HepG2 (cell line): Measurements from ENCODE around the gene HMX1. TPM values are rescaled to one million over a fixed set of nuclear protein-coding genes. Genes with fewer than 3 reads are reported as not detected.

Experiments used
- ATAC-seq: fragments of 200-7000 bp; cut with Tn5 transposase; 3 replicates; pipeline ENCODE4 v1.9.1; 2020; ENCODE audit warnings: mild to moderate bottlenecking, moderate library complexity
- BruUV-seq: library from RNA; stranded (reverse); fragments of 400-500 nt; replicated peaks from 2 replicates; lab custom pipeline; 2021; lab: Mats Ljungman, UMichigan
- CTCF ChIA-PET: fragments of 300-600 bp; formaldehyde crosslinking; extraction: SDS; loops from one replicate; lab custom pipeline; 2021; ENCODE audit warnings: low total read pairs, inconsistent platforms, low intra/inter-chr PET ratio; lab: Yijun Ruan, JAX
- POLR2A ChIA-PET: fragments of 350-600 bp; sonication (Branson Sonifier 250); formaldehyde crosslinking; loops from one replicate; lab custom pipeline; 2020; ENCODE audit warnings: antibody characterized with exemption, inconsistent platforms; lab: Yijun Ruan, JAX
- DNase-seq: peaks from one replicate; pipeline ENCODE4 v3.0.0-alpha.2; 2015; ENCODE audit warnings: low spot score
- FAIRE-seq: peaks from 3 replicates; lab custom pipeline; 2011; peaks lifted over from hg19 to GRCh38; lab: Jason Lieb, UNC
- H2AFZ ChIP-seq: one replicate; pipeline ENCODE4 v1.6.1; 2011; ENCODE audit warnings: low read length, inconsistent platforms
- H3K27ac ChIP-seq: fragments of 300-600 bp; 3 replicates; pipeline ENCODE4 v1.8.0; 2011; ENCODE audit warnings: mixed run types, mild to moderate bottlenecking, mixed read lengths, low read length, inconsistent platforms; ENCODE audit not compliant: insufficient read depth; ENCODE audit errors: extremely low read length
- H3K27me3 ChIP-seq, 2 experiments: fragments of 200-600 bp in 1 of 2; 2 replicates in 1 of 2; 3 replicates in 1 of 2; pipeline versions ENCODE4 v1.6.0 to v1.8.0; 2011; ENCODE audit warnings: low read length in 2 of 2, mild to moderate bottlenecking in 2 of 2, moderate library complexity in 2 of 2, inconsistent platforms in 1 of 2; ENCODE audit not compliant: insufficient read depth in 2 of 2, control insufficient read depth in 1 of 2
- H3K36me3 ChIP-seq, 2 experiments: fragments of 200-600 bp in 1 of 2; replicated peaks in 1 of 2; 2 replicates in 1 of 2; 3 replicates in 1 of 2; pipeline versions ENCODE4 v1.5.1 to v1.8.0; 2011; ENCODE audit warnings: low read length in 2 of 2, inconsistent platforms in 1 of 2; ENCODE audit not compliant: insufficient read depth in 2 of 2, control insufficient read depth in 1 of 2
- H3K4me1 ChIP-seq: 2 replicates; pipeline ENCODE4 v1.5.1; 2012; ENCODE audit warnings: low read length, inconsistent platforms; ENCODE audit not compliant: insufficient read depth
- H3K4me2 ChIP-seq: 2 replicates; pipeline ENCODE4 v1.6.0; 2011; ENCODE audit warnings: low read depth, low read length, inconsistent platforms
- H3K4me3 ChIP-seq, 3 experiments: fragments of 200-600 bp in 1 of 3; sonication (generic), shearing (Covaris generic) in 1 of 3; replicated peaks in 1 of 3; 2 replicates each; pipeline ENCODE4 v1.5.1; 2011 to 2016; ENCODE audit warnings: low read length in 3 of 3, inconsistent platforms in 2 of 3, low read depth in 2 of 3, mild to moderate bottlenecking in 2 of 3, control low read depth in 1 of 3, mixed read lengths in 1 of 3; ENCODE audit not compliant: insufficient read depth in 1 of 3
- H3K79me2 ChIP-seq: one replicate; pipeline ENCODE4 v1.6.1; 2011; ENCODE audit warnings: low read length, inconsistent platforms; ENCODE audit not compliant: insufficient read depth
- H3K9ac ChIP-seq: 2 replicates; pipeline ENCODE4 v1.6.0; 2011; ENCODE audit warnings: mild to moderate bottlenecking, low read depth, low read length, inconsistent platforms; ENCODE audit not compliant: insufficient read depth
- H3K9me3 ChIP-seq: 2 replicates; pipeline ENCODE4 v1.5.1; 2012; ENCODE audit warnings: mild to moderate bottlenecking, low read length
- H4K20me1 ChIP-seq: 2 replicates; pipeline ENCODE4 v1.6.0; 2011; ENCODE audit warnings: inconsistent platforms, mild to moderate bottlenecking, low read length, moderate library complexity; ENCODE audit not compliant: insufficient read depth
- HNF4G ChIP-seq, 2 experiments: sonication (generic) in 1 of 2; formaldehyde crosslinking in 1 of 2; IDR thresholded peaks; 2 replicates each; pipeline versions ENCODE4 v1.4.0 to v1.6.1; 2011 to 2020; ENCODE audit warnings: borderline replicate concordance in 2 of 2, low read depth in 2 of 2, mild to moderate bottlenecking in 2 of 2, low read length in 1 of 2, missing genetic modification reagents in 1 of 2, moderate library complexity in 1 of 2
- MAFF ChIP-seq: IDR thresholded peaks from 2 replicates; pipeline ENCODE4 v1.6.1; 2011; ENCODE audit warnings: low read depth, low read length, improper control_type of control experiment
- MAFK ChIP-seq, 2 experiments: IDR thresholded peaks in 1 of 2; conservative IDR thresholded peaks in 1 of 2; 2 replicates each; pipeline ENCODE4 v1.6.1; 2011; ENCODE audit warnings: improper control_type of control experiment in 2 of 2, low read length in 2 of 2
- REXO4 ChIP-seq: sonication (generic); formaldehyde crosslinking; IDR thresholded peaks from 2 replicates; pipeline ENCODE4 v1.8.0; 2022; ENCODE audit warnings: missing genetic modification reagents, mild to moderate bottlenecking, borderline replicate concordance
- SIN3A ChIP-seq: IDR thresholded peaks from 2 replicates; pipeline ENCODE4 v1.6.1; 2011; ENCODE audit warnings: low read depth, mild to moderate bottlenecking, control low read depth, low read length, borderline replicate concordance
- SNAI1 ChIP-seq: sonication (generic); formaldehyde crosslinking; IDR thresholded peaks from 2 replicates; pipeline ENCODE4 v1.5.0; 2020; ENCODE audit warnings: mild to moderate bottlenecking, missing genetic modification reagents, borderline replicate concordance
- WGBS: methylation state at CpG from one replicate; pipeline ENCODE4 v1.1.6; 2017; ENCODE audit warnings: low lambda C conversion rate; 5-methylcytosine and 5-hydroxymethylcytosine counted together
- in situ Hi-C: cut with HindIII; loops from 2 replicates; pipeline ENCODE4 v1.10.0; 2017; ENCODE audit warnings: low pct_unique_long_range_greater_than_20kb; ENCODE audit not compliant: extremely low pct_ligation_motif_present
- intact Hi-C: fragments of 100-400 bp; cut with micrococcal nuclease; formaldehyde crosslinking; loops from one replicate; pipeline ENCODE4 v1.10.0; 2022; ENCODE audit not compliant: unreplicated experiment
- polyA plus RNA-seq, 8 experiments: library from polyadenylated mRNA; depleted of rRNA in 3 of 8; stranded (reverse) in 7 of 8; unstranded in 1 of 8; fragments of >200 nt; fragmentation: Illumina TruSeq in 4 of 8; extraction: Trizol in 4 of 8; gene quantifications; 2 replicates each; pipeline versions ENCODE4 v1.2.1 to v1.2.3, GENCODE V29; 2011 to 2016; ENCODE audit warnings: low read depth in 4 of 8, missing spikeins in 1 of 8, mixed read lengths in 1 of 8; ENCODE audit not compliant: insufficient read depth in 1 of 8
- total RNA-seq, 5 experiments: library from RNA; depleted of rRNA; stranded (reverse); fragments of >200 nt; fragmentation: Illumina TruSeq; extraction: Trizol; gene quantifications; 2 replicates each; pipeline ENCODE4 v1.2.3, GENCODE V29; 2016; ENCODE audit warnings: low read depth in 1 of 5
- TF ChIP-seq, protein P1 (sequence below): sonication (generic); formaldehyde crosslinking; conservative IDR thresholded peaks from 2 replicates; pipeline ENCODE4 v1.8.0; 2022; ENCODE audit warnings: missing genetic modification reagents

Gene HMX1
- total and polyA plus RNA-seq, 2 of the 13 experiments (the other 11 are each of a cell fraction or from before 2014, with no cell fraction given) = not detected

DNA sequence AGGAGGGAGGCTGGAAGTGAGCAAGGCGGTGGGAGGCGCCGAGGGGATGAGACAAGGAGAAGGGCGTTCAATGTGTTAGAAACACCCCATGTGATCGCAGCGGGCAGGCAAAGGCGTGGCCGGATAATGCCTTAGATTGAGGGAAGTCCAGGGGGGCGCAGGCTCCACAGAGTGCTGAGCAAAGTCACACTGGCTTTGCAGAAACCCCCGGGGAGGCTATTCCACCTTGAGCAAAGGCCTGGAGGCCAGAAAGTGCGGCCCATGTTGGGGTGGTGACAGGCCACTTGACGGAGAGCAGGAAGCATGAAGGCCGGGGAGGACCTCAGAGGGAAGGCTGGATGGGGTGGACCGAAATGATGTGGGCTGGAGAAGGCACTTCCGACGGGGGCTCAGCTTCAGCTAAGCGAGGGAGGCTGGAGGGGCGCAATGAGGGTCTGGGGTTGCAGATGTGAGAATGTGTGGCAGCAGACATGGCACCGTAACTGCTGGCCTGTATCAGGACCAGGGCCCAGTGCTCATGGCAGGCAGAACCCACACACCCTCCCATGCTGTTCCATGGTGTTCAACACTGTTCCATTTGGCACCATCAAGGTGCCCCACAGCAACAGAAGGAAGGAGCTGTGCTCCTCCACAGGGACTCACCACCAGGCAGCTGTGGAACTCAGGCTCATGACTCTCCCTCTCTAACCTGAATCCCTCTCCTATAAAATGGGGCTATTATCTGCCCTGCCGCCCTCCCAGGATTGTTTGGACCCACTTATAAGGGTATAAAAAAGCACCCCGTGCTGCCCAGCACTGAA is 50.3 kb downstream of the HMX1 start (continued):
- TF ChIP-seq SNAI1 = no peak
- TF ChIP-seq, protein P1, sequence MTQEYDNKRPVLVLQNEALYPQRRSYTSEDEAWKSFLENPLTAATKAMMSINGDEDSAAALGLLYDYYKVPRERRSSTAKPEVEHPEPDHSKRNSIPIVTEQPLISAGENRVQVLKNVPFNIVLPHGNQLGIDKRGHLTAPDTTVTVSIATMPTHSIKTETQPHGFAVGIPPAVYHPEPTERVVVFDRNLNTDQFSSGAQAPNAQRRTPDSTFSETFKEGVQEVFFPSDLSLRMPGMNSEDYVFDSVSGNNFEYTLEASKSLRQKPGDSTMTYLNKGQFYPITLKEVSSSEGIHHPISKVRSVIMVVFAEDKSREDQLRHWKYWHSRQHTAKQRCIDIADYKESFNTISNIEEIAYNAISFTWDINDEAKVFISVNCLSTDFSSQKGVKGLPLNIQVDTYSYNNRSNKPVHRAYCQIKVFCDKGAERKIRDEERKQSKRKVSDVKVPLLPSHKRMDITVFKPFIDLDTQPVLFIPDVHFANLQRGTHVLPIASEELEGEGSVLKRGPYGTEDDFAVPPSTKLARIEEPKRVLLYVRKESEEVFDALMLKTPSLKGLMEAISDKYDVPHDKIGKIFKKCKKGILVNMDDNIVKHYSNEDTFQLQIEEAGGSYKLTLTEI (CRISPR knock-in tag) = no peak

DNA sequence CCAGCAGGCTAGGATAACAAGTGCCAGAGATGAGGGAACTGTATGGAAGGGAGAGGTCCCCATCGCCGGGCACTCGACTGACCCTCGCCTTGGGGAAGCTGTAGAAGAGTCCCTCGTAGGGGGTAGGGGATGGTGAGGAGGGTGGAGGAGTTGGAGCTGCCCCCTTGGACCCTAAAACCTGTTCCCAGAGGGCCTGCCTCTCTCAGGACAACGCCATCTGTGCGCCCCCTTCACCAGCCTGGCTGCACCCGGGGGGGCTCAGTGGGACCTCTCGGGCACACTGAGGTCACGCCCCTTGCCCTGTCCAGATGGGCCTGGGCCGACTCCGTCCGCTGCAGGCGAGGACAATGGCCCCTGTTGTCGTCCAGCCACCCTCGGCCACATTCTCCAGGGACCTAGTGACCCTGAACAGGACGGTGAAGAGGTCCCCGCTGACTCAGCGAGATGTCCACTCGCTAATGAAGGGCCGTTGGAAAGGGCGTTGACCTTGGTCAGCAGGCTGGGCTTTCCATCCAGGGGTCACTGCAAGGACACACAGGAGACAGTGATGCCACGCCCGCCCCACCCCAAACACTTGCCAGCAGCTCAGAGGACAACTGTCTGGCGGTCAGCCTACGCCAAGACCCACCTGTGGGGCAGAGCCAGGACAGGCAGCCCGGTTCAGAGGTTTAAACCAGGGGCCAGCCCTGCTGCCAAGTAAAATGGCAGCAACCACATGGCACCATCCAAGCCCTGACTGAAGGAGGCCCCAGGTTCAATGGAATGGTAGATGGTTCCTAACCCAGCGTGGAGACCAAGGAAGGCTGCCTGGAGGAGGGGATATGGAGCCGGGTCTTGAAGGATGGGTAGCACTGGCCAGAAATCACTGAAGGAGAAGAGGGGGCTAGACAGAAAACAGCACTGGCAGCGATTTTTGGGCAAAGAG is 51.2 kb downstream of the HMX1 start:
- Histone ChIP-seq H4K20me1 (no peaks in the 10 kb centered on the region), H3K27ac (no peak overlapping the region), H3K79me2 (no peaks in the 10 kb centered on the region), H3K36me3 (no peaks in the 10 kb centered on the region), H3K9me3 (no peaks in the 10 kb centered on the region), H3K4me2 (no peak overlapping the region), H2AFZ (no peak overlapping the region), H3K4me1 (no peaks in the 10 kb centered on the region), H3K9ac (no peak overlapping the region), H3K27me3 (peaks cover 0 to 11% of the 10 kb centered on the region in 2 experiments; a peak in 1 of 5 replicates), H3K4me3 (no peak overlapping the region)
- ATAC-seq (no peak; the same call in 2 of the 3 replicates), DNase-seq (no peak), FAIRE-seq (no peak)
- intact Hi-C loops (no loop called here), in situ Hi-C loops (no loop called here)
- BruUV-seq = no TSS peak
- CTCF ChIA-PET = no interaction called here
- TF ChIP-seq REXO4 (CRISPR knock-in tag) (no peak), HNF4G (IDR thresholded peaks at IDR 0.05; ENCODE audit: borderline replicate concordance, low read depth, low read length) (no peak), HNF4G (CRISPR knock-in tag; IDR thresholded peaks at IDR 0.05; ENCODE audit: borderline replicate concordance, low read depth) (no peak), MAFF (peak; percentile 47; the same call in 1 of the 2 replicates), SIN3A (no peak), MAFK (conservative IDR thresholded peaks at IDR 0.05 in 1 of 2, IDR thresholded peaks at IDR 0.05 in 1 of 2; ENCODE audit: low read length in 2 of 2) (peak; percentile 62 to 70)
- WGBS = 36% methylated on average over 10 of the region's 30 CpGs
- POLR2A ChIA-PET = no interaction called here
